Measurements from ENCODE around the gene TMEM11. TPM values are rescaled to one million over a fixed set of nuclear protein-coding genes. Genes with fewer than 3 reads are reported as not detected.

The TMEM11 gene
- total RNA-seq, 8 experiments from 2014 or later = 18.7 to 41.5 (median 25.1) TPM

DNA sequence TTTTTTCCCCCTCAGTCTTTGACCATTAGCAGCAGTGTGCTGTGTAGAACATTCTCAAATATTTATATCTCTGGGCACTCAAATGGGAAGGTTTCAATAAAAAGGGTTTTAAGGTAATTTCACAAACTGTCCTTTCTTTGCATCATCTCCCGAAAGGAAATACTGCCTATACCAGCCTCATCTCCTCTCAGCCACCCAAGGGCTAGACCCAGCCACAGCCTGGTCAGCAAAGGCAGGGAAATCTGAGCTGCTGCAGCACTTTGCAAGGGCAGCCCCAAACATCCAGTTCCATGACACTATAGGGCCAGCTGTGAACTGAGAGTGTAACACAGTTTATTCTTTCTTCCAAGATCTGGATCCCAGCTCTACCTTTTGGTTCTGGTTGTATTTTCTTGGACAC is 28.9 kb downstream of the TMEM11 start:
- 100% methylated on average over 1 of the region's 1 CpG; no CpG with 5 or more reads in 5 of the 10 experiments for WGBS, 10 experiments
- no peaks in the 10 kb centered on the region for H3K4me1 ChIP-seq (replicated peaks in 1 of 2)
- no peak overlapping the region for H3K4me3 ChIP-seq
- H3K27ac ChIP-seq = peak overlapping the region in 1 of 2 donors; percentile 62
- peak in 7 of 8 experiments; percentile 30 to 88 (median 46) for ATAC-seq (replicated peaks in 6 of 8)
- in situ Hi-C loops (cut with MboI; ENCODE audit: low pct_unique_long_range_greater_than_20kb in 2 of 9, low sequenced_read_pairs in 9 of 9, unreplicated experiment in 9 of 9) = no loop called here

DNA sequence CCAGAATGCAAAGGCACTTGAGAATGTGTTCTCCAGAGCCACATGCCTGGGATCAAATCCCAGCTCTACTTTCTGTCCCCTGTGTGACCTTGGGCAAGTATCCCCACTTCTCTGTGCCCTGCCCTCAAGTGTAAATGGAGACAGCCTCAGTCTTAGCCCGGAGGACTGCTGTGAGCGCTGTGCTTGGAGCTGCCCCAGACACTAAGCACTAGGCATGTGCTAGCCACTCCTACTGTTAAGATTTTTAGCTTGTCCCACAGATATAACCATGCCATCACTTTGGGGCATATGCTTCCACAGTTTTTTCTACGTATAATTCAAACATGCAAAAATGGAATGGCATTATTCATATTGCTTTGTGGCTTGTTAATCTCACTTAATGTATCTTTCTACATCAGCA is 29.4 kb downstream of the TMEM11 start:
- 4 to 100% (median 80%) methylated on average over 1 to 3 of the region's 3 CpGs; no CpG with 5 or more reads in 1 of the 10 experiments for WGBS, 10 experiments
- no peak overlapping the region for H3K4me3 ChIP-seq
- H3K27ac ChIP-seq = no peak overlapping the region
- in situ Hi-C loops (cut with MboI; ENCODE audit: low pct_unique_long_range_greater_than_20kb in 2 of 9, low sequenced_read_pairs in 9 of 9, unreplicated experiment in 9 of 9) = no loop called here
- ATAC-seq (replicated peaks in 6 of 8) = peak in 4 of 8 experiments; percentile 9 to 95 (median 79)
- no peaks in the 10 kb centered on the region for H3K4me1 ChIP-seq (replicated peaks in 1 of 2)

DNA sequence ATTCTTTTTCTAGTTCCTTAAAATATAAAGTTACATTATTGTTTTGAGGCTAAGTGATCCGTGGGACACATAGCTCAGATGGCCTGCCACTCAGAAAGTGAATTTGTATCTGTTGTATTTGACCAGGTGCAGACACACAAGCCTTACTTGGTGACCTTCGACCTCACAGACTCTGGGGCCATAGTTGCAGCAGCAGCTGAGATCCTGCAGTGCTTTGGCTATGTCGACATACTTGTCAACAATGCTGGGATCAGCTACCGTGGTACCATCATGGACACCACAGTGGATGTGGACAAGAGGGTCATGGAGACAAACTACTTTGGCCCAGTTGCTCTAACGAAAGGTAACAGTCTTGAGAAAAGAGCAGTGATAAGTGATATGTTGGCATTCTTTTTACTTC is 30.5 kb downstream of the TMEM11 start:
- 45 to 95% (median 80%) methylated on average over 1 to 5 of the region's 5 CpGs; no CpG with 5 or more reads in 1 of the 10 experiments for WGBS, 10 experiments
- Histone ChIP-seq H3K27ac (no peak overlapping the region), H3K4me1 (replicated peaks in 1 of 2) (no peaks in the 10 kb centered on the region), H3K4me3 (no peak overlapping the region)
- ATAC-seq (replicated peaks in 6 of 8) = no peak
- in situ Hi-C loops (cut with MboI; ENCODE audit: low pct_unique_long_range_greater_than_20kb in 2 of 9, low sequenced_read_pairs in 9 of 9, unreplicated experiment in 9 of 9) = no loop called here

DNA sequence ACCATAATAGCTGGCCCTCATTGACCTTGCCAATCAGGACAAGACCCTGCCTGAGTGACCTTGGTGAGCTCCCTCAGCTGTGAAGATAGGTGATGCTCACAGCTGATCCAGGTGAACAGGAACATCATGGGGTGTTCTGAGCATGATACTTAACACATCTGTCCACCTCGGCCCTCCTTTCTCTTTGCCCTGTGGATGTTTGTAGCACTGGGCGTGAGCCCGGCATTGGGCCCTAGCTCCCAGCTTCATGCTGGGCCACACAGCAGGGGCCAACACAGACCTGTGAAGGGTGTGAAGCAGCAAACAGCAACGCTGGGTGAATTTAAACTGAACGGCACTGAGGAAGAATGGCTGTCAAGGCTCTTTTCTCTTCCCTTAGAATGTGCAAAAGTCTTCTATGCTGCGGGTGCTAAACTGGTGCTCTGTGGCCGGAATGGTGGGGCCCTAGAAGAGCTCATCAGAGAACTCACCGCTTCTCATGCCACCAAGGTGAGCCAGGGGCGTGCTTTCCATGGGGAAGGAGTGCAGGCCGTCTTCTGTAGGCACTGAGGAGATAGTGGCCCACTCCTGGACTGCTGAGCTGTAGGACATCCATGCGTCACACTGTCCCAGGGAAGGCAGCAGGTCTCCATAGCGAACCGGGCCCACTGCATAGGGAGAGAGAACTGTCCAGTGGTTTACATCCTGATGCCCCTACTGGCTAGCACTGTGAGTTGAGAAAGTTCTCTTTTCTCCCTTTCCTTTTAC is 35.9 kb downstream of the TMEM11 start:
- H3K4me1 ChIP-seq (replicated peaks in 1 of 2) = no peaks in the 10 kb centered on the region
- H3K27ac ChIP-seq = no peak overlapping the region
- in situ Hi-C loops (cut with MboI; ENCODE audit: low pct_unique_long_range_greater_than_20kb in 2 of 9, low sequenced_read_pairs in 9 of 9, unreplicated experiment in 9 of 9) = no loop called here
- WGBS, 10 experiments = 56 to 100% (median 90%) methylated on average over 1 to 5 of the region's 13 CpGs; no CpG with 5 or more reads in 4 of the 10 experiments
- no peak overlapping the region for H3K4me3 ChIP-seq
- ATAC-seq (replicated peaks in 6 of 8) = no peak

DNA sequence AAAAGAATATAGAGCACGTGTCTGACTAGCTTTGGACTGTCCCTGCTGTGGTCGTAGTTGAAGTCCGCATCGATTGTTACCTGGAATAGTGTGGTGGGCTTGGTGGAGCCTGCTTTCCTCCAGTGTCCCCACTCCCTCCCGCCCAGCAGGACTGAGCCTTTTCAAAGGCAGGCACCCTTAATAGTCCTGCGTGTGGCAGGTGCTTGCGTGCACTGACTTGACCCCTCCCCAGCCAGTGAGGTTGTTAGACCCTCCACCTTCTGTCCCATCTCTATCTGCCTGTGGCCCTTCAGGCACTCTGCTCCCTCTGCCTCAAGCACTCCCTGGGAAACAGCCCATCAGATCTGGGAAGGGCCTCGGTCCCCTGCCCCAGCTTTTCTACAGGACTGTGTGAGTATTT is 36.6 kb downstream of the TMEM11 start:
- H3K27ac ChIP-seq = no peak overlapping the region
- WGBS, 10 experiments = 81 to 82% methylated on average over 3 to 5 of the region's 8 CpGs; no CpG with 5 or more reads in 8 of the 10 experiments
- no peaks in the 10 kb centered on the region for H3K4me1 ChIP-seq (replicated peaks in 1 of 2)
- H3K4me3 ChIP-seq = no peak overlapping the region
- in situ Hi-C loops (cut with MboI; ENCODE audit: low pct_unique_long_range_greater_than_20kb in 2 of 9, low sequenced_read_pairs in 9 of 9, unreplicated experiment in 9 of 9) = no loop called here
- no peak for ATAC-seq (replicated peaks in 6 of 8)

DNA sequence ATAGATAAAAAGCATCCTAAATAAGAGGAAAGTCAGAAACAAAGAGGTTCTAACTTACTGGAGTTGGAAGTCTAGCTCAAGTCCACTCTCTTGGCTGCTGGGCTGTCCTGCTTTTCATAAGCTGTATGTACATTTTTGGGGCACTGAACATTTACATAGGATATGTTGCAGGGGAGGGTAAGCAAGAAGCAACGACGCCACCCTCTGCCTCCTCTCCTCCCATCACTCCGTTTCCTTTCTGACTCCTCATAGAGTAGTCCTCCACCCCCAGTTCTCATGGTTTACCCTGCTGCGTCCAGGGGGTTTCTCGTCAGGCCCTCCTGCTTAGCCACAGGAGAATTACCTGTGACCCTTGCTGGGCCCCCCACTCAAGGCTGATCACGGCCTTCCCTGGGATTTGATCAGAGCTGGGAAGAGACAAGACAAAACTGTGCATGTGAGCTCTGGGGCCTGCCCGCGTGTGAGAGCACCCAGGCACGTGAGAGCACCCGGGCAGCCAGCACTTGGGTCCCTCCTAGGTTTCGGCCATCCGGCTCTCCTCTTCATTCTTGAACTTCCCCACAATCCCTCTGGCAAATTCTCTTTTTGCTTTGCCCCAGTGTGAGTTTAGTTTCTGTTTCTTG is 37.1 kb downstream of the TMEM11 start:
- 50 to 85% (median 82%) methylated on average over 2 to 11 of the region's 12 CpGs; no CpG with 5 or more reads in 6 of the 10 experiments for WGBS, 10 experiments
- in situ Hi-C loops (cut with MboI; ENCODE audit: low pct_unique_long_range_greater_than_20kb in 2 of 9, low sequenced_read_pairs in 9 of 9, unreplicated experiment in 9 of 9) = no loop called here
- no peak overlapping the region for H3K27ac ChIP-seq

DNA sequence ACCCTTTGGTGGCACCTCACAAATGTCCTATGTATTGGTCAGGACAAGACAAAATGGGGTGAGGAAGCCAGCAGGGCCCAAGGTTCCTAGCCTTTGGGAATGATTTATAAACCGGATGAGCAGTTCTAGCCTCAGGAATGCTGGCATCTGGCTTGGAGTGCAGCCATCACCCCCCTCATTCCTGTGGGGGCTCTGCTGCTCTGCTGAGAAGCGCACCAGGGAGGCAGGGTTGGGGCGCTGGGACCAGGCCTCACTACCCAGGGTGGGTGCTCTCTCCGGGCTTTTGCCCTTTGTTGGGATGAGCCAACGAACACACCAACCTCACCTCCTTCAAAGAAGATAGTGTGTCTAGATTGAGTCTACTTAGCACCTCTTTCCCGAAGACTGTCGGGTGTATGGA is 39.2 kb downstream of the TMEM11 start:
- Histone ChIP-seq H3K27ac (no peak overlapping the region), H3K4me3 (no peak overlapping the region), H3K4me1 (replicated peaks in 1 of 2) (no peaks in the 10 kb centered on the region)
- 60 to 100% methylated on average over 1 to 3 of the region's 7 CpGs; no CpG with 5 or more reads in 8 of the 10 experiments for WGBS, 10 experiments
- no peak for ATAC-seq (replicated peaks in 6 of 8)
- in situ Hi-C loops (cut with MboI; ENCODE audit: low pct_unique_long_range_greater_than_20kb in 2 of 9, low sequenced_read_pairs in 9 of 9, unreplicated experiment in 9 of 9) = no loop called here

More for the DNA sequence above, 37.1 kb downstream of the TMEM11 start:
- Histone ChIP-seq H3K4me3 (no peak overlapping the region), H3K4me1 (replicated peaks in 1 of 2) (no peaks in the 10 kb centered on the region)
- peak in 3 of 8 experiments; percentile 86 to 96 (median 92) for ATAC-seq (replicated peaks in 6 of 8)

DNA sequence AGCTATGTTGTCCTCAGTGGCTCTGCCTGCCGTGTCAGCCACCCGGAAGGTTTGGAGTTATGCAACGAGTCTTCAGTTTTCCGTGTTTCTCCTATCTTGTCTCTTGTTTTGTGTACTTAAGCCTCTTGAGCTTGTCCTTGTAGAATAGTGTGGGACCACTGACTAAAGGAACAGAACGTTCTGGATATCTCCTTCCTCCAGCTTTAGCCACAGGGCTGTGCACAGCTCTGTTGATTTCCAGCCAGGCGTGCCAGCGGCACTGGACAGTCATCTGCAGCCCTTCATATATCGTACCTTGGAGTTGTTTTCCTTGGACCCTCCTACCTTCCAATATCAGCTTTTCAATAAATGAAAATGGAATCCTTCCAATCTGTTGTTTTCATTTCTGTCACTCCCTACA is 39.8 kb downstream of the TMEM11 start:
- Histone ChIP-seq H3K4me3 (no peak overlapping the region), H3K27ac (no peak overlapping the region), H3K4me1 (replicated peaks in 1 of 2) (no peaks in the 10 kb centered on the region)
- ATAC-seq (replicated peaks in 6 of 8) = no peak
- in situ Hi-C loops (cut with MboI; ENCODE audit: low pct_unique_long_range_greater_than_20kb in 2 of 9, low sequenced_read_pairs in 9 of 9, unreplicated experiment in 9 of 9) = no loop called here
- WGBS, 10 experiments = 77 to 100% (median 89%) methylated on average over 4 to 8 of the region's 8 CpGs; no CpG with 5 or more reads in 2 of the 10 experiments

DNA sequence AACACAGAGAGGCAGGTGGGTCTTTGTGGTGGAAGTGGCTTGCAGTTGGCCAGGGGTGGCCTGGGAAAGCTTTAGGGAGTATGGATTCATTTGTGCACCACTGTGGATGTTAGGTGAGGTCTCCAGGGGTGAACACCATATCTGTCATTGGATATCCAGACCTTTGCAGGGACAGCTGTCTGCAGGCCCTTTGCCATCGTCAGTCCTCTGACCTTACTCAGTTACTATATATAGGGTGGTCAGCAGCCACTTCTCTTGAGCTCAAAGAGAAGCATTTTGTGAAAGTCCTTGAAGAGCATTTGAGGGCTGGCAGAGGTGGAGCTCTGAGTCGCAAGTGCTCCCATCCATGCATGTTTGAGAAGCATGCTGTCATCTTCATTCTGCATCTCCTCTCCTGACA is 40.4 kb downstream of the TMEM11 start:
- in situ Hi-C loops (cut with MboI; ENCODE audit: low pct_unique_long_range_greater_than_20kb in 2 of 9, low sequenced_read_pairs in 9 of 9, unreplicated experiment in 9 of 9) = no loop called here
- no peak for ATAC-seq (replicated peaks in 6 of 8)
- Histone ChIP-seq H3K4me1 (replicated peaks in 1 of 2) (no peaks in the 10 kb centered on the region), H3K27ac (no peak overlapping the region), H3K4me3 (no peak overlapping the region)
- 83 to 100% (median 100%) methylated on average over 1 to 2 of the region's 2 CpGs; no CpG with 5 or more reads in 5 of the 10 experiments for WGBS, 10 experiments

DNA sequence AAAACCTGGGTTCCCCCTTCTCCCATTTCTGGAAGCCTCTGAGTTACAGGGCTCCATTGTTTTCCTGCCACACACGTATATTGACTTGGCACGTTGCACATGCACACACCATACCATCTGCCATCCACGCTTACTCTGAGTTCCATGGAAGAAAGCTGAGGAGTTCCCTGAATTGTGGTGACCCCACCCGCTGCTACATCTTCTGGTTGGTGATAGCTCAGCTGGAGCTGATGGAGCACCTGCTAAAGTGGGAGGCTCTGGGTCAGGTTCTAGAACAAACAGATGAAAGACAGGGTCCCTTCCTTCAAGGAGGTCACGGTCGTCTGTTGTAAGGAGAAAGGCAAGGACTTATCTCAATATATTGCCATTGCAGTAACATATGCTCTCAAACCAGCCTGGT is 41.1 kb downstream of the TMEM11 start:
- ATAC-seq (replicated peaks in 6 of 8) = peak in 3 of 8 experiments; percentile 9 to 48 (median 36)
- no peak overlapping the region for H3K4me3 ChIP-seq
- 84 to 100% (median 90%) methylated on average over 2 to 5 of the region's 6 CpGs; no CpG with 5 or more reads in 6 of the 10 experiments for WGBS, 10 experiments
- in situ Hi-C loops (cut with MboI; ENCODE audit: low pct_unique_long_range_greater_than_20kb in 2 of 9, low sequenced_read_pairs in 9 of 9, unreplicated experiment in 9 of 9) = no loop called here
- no peak overlapping the region for H3K27ac ChIP-seq
- H3K4me1 ChIP-seq (replicated peaks in 1 of 2) = no peaks in the 10 kb centered on the region

DNA sequence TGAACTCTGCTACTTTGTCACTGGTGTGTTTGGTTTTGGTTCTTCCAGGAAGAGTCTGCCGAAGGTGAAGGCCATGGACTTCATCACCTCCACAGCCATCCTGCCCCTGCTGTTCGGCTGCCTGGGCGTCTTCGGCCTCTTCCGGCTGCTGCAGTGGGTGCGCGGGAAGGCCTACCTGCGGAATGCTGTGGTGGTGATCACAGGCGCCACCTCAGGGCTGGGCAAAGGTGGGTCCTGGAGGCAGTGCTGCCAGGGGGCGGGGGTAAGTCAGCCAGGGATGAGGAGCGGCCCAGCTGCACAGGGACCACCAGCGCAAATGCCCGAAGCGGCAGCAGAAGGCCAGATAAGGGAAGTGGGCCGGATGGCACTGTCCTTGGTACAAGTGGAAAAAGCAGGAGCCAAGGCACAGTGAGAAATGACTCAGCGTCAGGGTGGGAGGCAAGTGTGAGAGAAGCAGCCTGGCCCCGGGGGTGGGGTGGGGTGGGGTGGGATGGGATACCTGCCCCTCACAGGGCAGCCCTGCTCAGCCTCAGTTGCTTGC is 41.9 kb downstream of the TMEM11 start:
- Histone ChIP-seq H3K27ac (no peak overlapping the region), H3K4me3 (no peak overlapping the region), H3K4me1 (replicated peaks in 1 of 2) (no peaks in the 10 kb centered on the region)
- 0 to 100% (median 100%) methylated on average over 1 to 2 of the region's 17 CpGs; no CpG with 5 or more reads in 6 of the 10 experiments for WGBS, 10 experiments
- in situ Hi-C loops (cut with MboI; ENCODE audit: low pct_unique_long_range_greater_than_20kb in 2 of 9, low sequenced_read_pairs in 9 of 9, unreplicated experiment in 9 of 9) = no loop called here
- no peak for ATAC-seq (replicated peaks in 6 of 8)

DNA sequence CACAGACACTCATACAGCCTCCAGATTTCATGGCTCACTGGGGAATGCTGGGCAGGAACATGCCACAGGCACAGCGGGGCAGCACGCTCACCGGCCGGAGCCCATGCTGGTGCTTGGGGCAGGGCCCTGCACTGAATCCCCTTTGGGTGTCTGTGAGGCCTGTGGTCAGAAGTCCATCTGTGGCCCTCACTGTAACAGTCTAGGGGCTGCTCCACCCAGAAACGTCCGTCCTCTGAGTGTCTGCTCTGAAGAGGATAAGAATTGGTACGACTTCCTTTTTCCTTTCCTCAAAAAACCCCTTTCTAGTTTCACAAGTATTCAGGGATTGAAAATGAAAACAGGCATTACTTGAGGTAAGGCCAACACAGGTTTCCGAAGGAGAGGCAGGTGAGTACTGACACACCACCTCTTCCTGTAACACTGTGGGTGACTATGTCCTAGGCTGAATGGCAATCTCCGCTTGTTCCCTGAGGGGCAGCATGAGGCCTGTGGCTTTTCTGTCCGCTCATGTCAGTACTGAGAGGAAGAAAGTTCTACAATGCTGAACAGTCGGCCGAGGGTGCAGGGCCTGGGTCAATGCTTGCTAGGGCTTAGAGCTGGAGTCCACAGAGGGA is 42.5 kb downstream of the TMEM11 start:
- 80 to 100% (median 96%) methylated on average over 1 to 8 of the region's 12 CpGs; no CpG with 5 or more reads in 3 of the 10 experiments for WGBS, 10 experiments
- H3K27ac ChIP-seq = no peak overlapping the region
- no peaks in the 10 kb centered on the region for H3K4me1 ChIP-seq (replicated peaks in 1 of 2)
- in situ Hi-C loops (cut with MboI; ENCODE audit: low pct_unique_long_range_greater_than_20kb in 2 of 9, low sequenced_read_pairs in 9 of 9, unreplicated experiment in 9 of 9) = no loop called here
- no peak overlapping the region for H3K4me3 ChIP-seq
- no peak for ATAC-seq (replicated peaks in 6 of 8)

DNA sequence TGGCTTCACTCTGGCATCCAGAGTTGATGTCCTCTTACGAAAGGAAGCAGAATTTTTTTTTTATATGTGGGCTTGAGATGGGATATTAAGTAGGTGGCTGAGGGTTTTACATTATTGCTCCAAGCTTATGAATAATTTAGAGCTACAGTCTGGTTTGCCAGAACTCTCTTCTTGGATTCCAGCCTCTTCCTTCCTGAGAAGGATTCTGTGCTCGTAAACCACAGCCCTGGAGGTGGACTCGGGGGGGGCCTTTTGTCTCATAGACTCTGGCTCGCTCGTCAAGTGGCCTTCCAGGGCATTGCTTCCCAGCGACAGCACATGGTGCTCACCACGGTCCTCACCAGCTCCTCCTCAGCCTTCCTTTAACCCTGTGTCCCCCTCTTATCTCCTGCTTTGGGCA is 43.2 kb downstream of the TMEM11 start:
- no peak overlapping the region for H3K27ac ChIP-seq
- H3K4me1 ChIP-seq (replicated peaks in 1 of 2) = no peaks in the 10 kb centered on the region
- WGBS, 10 experiments = 17 to 100% (median 91%) methylated on average over 1 to 7 of the region's 7 CpGs; no CpG with 5 or more reads in 6 of the 10 experiments
- H3K4me3 ChIP-seq = no peak overlapping the region
- no peak for ATAC-seq (replicated peaks in 6 of 8)
- in situ Hi-C loops (cut with MboI; ENCODE audit: low pct_unique_long_range_greater_than_20kb in 2 of 9, low sequenced_read_pairs in 9 of 9, unreplicated experiment in 9 of 9) = no loop called here

Measured in motor neuron (in vitro differentiated cells).